Activated CD4-positive, alpha-beta T cell treated with anti-CD3 and anti-CD28 coated beads, Interleukin-2, amount 10 ng/mL, durations not matched to agents 7 days and 5 days (primary cell): ENCODE data around the gene MAMDC2. TPM values are rescaled to one million over a fixed set of nuclear protein-coding genes. Genes with fewer than 3 reads are reported as not detected.
"Not testable (repeated sequence)": the region's sequence is repeated elsewhere in the genome, so short reads cannot be mapped to it uniquely, and the experiment has no call there.

Source experiments
- CTCF ChIA-PET: fragments of 350-600 bp; sonication (Branson Sonifier 250); formaldehyde crosslinking; loops from one replicate; lab custom pipeline; 2021; ENCODE audit warnings: antibody characterized with exemption; lab: Charles Lee
- POLR2A ChIA-PET: fragments of 350-600 bp; sonication (Branson Sonifier 250); formaldehyde crosslinking; loops from one replicate; lab custom pipeline; 2021; ENCODE audit warnings: antibody characterized with exemption; lab: Charles Lee
- DNase-seq: peaks from one replicate; pipeline ENCODE4 v3.0.0-alpha.2; 2020
- H3K27ac Mint-ChIP-seq: one replicate; pipeline ENCODE4 v1.8.0; 2021; ENCODE audit warnings: mild to moderate bottlenecking, moderate library complexity, mixed read lengths
- H3K27me3 Mint-ChIP-seq: one replicate; pipeline ENCODE4 v1.8.0; 2021; ENCODE audit warnings: mixed read lengths
- H3K36me3 Mint-ChIP-seq: one replicate; pipeline ENCODE4 v1.8.0; 2021; ENCODE audit warnings: low read depth, mixed read lengths
- H3K4me1 Mint-ChIP-seq: one replicate; pipeline ENCODE4 v1.8.0; 2021; ENCODE audit warnings: mixed read lengths
- H3K4me3 Mint-ChIP-seq: one replicate; pipeline ENCODE4 v1.8.0; 2021; ENCODE audit warnings: mild to moderate bottlenecking, moderate library complexity, mixed read lengths
- H3K9me3 Mint-ChIP-seq: one replicate; pipeline ENCODE4 v1.8.0; 2021; ENCODE audit warnings: mixed read lengths
- total RNA-seq, 2 experiments: library from RNA; stranded (reverse); gene quantifications; one replicate each; pipeline ENCODE4 v1.2.3, GENCODE V29; 2021

Gene MAMDC2
- total RNA-seq, 2 experiments from 2014 or later: not detected

DNA sequence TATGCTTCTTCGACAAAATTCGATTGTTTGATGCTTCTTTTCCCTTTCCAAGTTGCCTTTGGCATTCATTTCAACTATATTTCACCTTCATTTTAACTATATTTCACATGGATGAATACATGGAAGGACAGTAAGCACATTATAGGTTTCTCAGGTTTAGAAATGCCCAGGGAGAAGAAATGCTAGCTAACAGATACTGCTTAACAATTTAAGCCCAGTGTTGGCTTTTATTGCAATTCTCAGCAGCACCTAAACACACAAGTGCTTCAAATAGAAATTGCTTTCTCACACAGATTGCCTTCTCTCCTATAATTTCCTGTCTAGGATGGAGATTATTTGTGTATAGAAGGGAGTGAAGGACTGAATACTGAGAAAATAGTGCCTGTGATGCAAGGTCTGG lies 185.0 kb downstream of the MAMDC2 start:
- CTCF ChIA-PET: no interaction called here
- Mint-ChIP-seq H3K36me3 (no peaks in the 10 kb centered on the region), H3K27ac (no peak overlapping the region), H3K9me3 (no peaks in the 10 kb centered on the region), H3K4me3 (no peak overlapping the region), H3K4me1 (no peaks in the 10 kb centered on the region), H3K27me3 (no peaks in the 10 kb centered on the region)
- POLR2A ChIA-PET: no interaction called here
- DNase-seq: no peak

DNA sequence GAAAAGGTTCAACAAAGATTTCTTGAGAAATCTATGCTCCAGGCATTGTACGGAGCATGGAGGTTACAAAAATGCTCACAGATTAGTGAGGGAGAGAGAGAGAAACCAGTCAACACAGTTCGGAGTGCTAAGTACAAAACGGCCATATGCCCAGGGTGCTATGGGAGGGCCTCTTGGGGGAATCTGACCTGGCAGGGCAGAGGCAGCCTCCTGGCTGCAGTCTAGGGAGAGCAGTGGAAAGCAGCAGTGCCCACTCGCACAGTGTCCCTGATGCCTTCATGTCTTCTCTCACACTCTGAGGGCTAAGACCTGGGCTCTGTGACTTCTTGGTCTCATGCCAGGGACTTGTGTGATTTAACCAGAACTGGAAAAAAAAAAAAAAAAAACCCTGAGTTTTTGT lies 185.4 kb downstream of the MAMDC2 start:
- no peaks in the 10 kb centered on the region for H3K36me3 Mint-ChIP-seq
- DNase-seq: no peak
- no peaks in the 10 kb centered on the region for H3K4me1 Mint-ChIP-seq
- no peaks in the 10 kb centered on the region for H3K9me3 Mint-ChIP-seq
- H3K27ac Mint-ChIP-seq: no peak overlapping the region
- H3K27me3 Mint-ChIP-seq: no peaks in the 10 kb centered on the region
- no peak overlapping the region for H3K4me3 Mint-ChIP-seq
- CTCF ChIA-PET: no interaction called here
- POLR2A ChIA-PET: no interaction called here

DNA sequence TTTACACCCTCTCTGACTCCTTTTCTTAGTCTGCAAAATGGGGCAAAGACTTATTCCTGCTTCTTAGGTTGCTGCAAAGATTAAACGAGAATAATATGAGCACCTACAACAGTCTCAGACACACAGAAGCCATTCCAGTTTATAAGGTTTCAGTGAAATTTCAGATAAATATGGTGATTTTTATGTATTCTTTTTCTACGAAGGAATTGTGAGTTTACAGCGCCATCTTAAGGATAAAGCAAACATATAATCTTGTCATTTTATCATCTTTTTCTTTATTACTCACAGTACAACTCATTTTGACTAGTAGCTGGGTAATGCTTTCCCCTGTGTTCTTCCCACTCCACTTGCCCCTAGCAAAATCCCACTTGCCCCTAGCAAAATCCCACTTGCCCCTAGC lies 185.9 kb downstream of the MAMDC2 start:
- Mint-ChIP-seq H3K27ac (no peak overlapping the region), H3K27me3 (no peaks in the 10 kb centered on the region), H3K36me3 (no peaks in the 10 kb centered on the region), H3K4me1 (no peaks in the 10 kb centered on the region), H3K4me3 (no peak overlapping the region), H3K9me3 (no peaks in the 10 kb centered on the region)
- no peak for DNase-seq
- POLR2A ChIA-PET: no interaction called here
- CTCF ChIA-PET: no interaction called here

DNA sequence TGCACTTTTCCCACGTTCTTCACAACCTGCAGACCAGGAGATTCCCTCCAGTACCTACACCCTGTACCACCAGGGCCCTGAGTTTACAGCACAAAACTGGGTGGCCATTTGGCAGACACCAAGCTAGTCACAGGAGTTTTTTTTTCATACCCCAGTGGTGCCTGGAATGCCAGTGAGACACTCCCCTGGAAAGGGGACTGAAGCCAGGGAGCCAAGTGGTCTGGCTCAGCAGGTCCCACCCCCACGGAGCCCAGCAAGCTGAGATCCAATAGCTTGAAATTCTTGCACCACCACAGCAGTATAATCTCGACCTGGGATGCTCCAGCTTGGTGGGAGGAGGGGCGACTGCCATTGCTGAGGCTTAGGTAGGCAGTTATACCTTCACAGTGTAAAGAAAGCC lies 188.8 kb downstream of the MAMDC2 start:
- H3K36me3 Mint-ChIP-seq: no peaks in the 10 kb centered on the region
- no peak overlapping the region for H3K27ac Mint-ChIP-seq
- no peaks in the 10 kb centered on the region for H3K9me3 Mint-ChIP-seq
- no peaks in the 10 kb centered on the region for H3K4me1 Mint-ChIP-seq
- ChIA-PET POLR2A (interaction anchor here (0.6 kb wide), 1 partner anchor 193 kb away, joined by 3 read pairs; no protein-coding TSS in a partner anchor), CTCF (no interaction called here)
- no peak overlapping the region for H3K4me3 Mint-ChIP-seq
- no peak for DNase-seq
- H3K27me3 Mint-ChIP-seq: peaks cover 2% of the 10 kb centered on the region

DNA sequence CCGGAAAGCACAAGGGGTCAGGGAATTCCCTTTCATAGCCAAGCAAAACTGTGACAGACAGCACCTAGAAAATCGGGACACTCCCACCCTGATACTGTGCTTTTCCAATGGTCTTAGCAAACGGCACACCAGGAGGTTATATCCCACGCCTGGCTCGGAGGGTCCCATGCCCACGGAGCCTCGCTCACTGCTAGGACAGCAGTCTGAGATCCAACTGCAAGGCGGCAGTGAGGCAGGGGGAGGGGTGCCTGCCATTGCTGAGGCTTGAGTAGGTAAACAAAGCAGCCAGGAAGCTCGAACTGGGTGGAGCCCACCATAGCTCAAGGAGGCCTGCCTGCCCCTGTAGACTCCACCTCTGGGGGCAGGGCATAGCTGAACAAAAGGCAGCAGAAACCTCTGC lies 190.6 kb downstream of the MAMDC2 start:
- DNase-seq, H3K9me3 Mint-ChIP-seq, H3K27ac Mint-ChIP-seq, H3K4me1 Mint-ChIP-seq, H3K27me3 Mint-ChIP-seq, CTCF ChIA-PET, H3K4me3 Mint-ChIP-seq, H3K36me3 Mint-ChIP-seq, POLR2A ChIA-PET: not testable (repeated sequence)

DNA sequence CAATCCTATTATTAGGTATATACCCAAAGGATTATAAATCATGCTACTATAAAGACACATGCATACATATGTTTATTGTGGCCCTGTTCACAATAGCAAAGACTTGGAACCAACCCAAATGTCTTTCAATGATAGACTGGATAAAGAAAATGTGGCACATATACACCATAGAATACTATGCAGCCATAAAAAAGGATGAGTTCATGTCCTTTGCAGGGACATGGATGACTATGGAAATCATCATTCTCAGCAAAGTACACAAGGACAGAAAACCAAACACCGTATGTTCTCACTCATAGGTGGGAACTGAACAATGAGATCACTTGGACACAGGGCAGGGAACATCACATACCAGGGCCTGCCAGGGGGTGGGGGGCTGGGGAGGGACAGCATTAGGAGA lies 202.3 kb downstream of the MAMDC2 start:
- H3K27ac Mint-ChIP-seq, CTCF ChIA-PET, DNase-seq, POLR2A ChIA-PET, H3K4me3 Mint-ChIP-seq, H3K36me3 Mint-ChIP-seq, H3K9me3 Mint-ChIP-seq, H3K4me1 Mint-ChIP-seq: not testable (repeated sequence)
- H3K27me3 Mint-ChIP-seq: peaks cover 13% of the 10 kb centered on the region

DNA sequence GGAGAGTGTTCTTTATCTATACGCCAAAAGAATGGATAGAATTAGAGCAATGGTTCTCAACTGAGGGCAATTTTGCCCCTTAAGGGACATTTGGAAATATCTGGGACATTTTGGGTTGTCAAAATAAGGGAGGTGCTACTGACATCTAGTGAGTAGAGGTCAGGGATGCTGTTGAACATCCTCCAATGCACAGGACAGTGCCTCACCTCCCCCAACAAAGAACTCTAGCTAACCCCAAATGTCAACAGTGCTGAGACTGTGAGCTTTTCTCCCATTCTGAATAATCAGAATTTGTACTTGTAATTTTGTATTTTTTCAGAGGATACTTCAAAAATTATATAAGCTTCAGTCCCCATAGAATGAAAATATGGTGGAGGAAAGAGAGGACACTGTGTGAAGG lies 206.6 kb downstream of the MAMDC2 start:
- CTCF ChIA-PET: interaction anchor here (0.7 kb wide), 1 partner anchor 19 kb away, joined by 3 read pairs; no protein-coding TSS in a partner anchor
- Mint-ChIP-seq H3K4me1 (peaks cover 2% of the 10 kb centered on the region), H3K4me3 (no peak overlapping the region), H3K27me3 (peaks cover 2% of the 10 kb centered on the region), H3K9me3 (no peaks in the 10 kb centered on the region), H3K36me3 (peaks cover 3% of the 10 kb centered on the region), H3K27ac (no peak overlapping the region)
- POLR2A ChIA-PET: no interaction called here
- DNase-seq: no peak

DNA sequence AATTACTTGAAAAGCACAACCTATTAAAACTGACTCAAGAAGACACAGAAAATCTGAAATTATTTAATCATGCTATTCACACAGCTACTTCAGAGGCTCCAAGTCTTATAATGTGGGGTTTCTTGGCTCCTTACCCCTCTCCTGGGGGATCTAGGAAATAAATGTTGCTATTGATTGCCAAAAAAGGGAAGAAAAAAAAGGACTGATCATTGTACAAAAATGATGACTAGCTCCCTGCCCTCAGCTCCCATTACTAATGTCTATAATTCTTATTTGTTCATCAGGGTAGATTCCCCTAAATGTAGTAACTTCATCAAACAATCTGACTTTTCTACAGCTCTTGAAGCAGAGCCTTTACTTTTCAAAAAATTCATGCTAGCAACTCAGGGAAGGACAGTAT lies 211.8 kb downstream of the MAMDC2 start:
- DNase-seq: no peak
- H3K4me3 Mint-ChIP-seq: no peak overlapping the region
- POLR2A ChIA-PET: no interaction called here
- peaks cover 10% of the 10 kb centered on the region for H3K36me3 Mint-ChIP-seq
- H3K27me3 Mint-ChIP-seq: no peaks in the 10 kb centered on the region
- peaks cover 23% of the 10 kb centered on the region for H3K4me1 Mint-ChIP-seq
- CTCF ChIA-PET: interaction anchor here (0.9 kb wide), 1 partner anchor 63 kb away, joined by 4 read pairs; no protein-coding TSS in a partner anchor
- H3K9me3 Mint-ChIP-seq: no peaks in the 10 kb centered on the region
- no peak overlapping the region for H3K27ac Mint-ChIP-seq

DNA sequence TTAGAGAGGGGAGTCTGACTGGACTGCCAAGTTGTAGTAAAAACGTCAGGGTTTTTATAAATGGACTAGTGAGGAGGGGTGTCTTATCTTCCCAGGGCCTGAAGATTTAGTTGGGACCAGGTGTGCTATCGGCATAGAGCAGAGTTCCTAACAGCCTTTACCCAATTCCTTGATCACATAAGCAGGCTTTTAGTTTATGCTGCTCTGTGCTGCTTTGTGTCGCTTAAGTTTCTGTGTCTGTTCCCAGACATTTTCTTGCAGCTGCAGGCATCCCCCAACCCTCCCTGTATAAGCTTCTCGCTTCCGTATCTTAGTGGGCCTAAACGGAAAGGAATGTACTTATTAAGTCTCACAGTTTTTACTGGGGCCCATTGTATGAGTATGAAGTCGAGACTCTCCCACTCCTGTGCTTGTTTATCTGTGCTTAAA lies 212.5 kb downstream of the MAMDC2 start:
- CTCF ChIA-PET: interaction anchor here (0.8 to 0.9 kb wide), 2 partner anchors 33 to 62 kb away, joined by 3 to 4 read pairs; no protein-coding TSS in a partner anchor
- H3K27ac Mint-ChIP-seq: no peak overlapping the region
- POLR2A ChIA-PET: no interaction called here
- H3K27me3 Mint-ChIP-seq: no peaks in the 10 kb centered on the region
- no peak overlapping the region for H3K4me3 Mint-ChIP-seq
- no peaks in the 10 kb centered on the region for H3K9me3 Mint-ChIP-seq
- peaks cover 29% of the 10 kb centered on the region for H3K4me1 Mint-ChIP-seq
- H3K36me3 Mint-ChIP-seq: peaks cover 17% of the 10 kb centered on the region
- no peak for DNase-seq

DNA sequence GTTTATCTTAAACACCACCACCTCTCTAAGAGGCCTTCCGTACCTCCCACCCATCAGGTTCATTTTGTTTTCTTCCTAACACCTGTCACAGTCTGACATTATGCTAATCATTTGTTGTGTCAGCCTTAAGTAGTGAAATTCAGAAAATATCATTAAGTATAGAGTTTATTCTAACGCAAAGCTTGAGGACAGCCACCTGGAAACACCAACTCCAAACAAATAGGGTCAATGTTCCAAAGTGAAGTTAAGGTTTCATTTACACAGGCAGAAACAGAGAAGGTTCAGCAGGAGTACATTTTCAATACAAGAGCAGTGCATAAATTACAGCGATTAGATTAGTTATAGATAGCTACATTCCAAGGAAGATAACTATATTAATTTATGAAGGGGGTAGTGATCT lies 213.9 kb downstream of the MAMDC2 start:
- no peak for DNase-seq
- Mint-ChIP-seq H3K9me3 (no peaks in the 10 kb centered on the region), H3K4me3 (peak overlapping the region; percentile 96), H3K27me3 (no peaks in the 10 kb centered on the region), H3K4me1 (peaks cover 42% of the 10 kb centered on the region), H3K27ac (peak overlapping the region; percentile 94), H3K36me3 (peaks cover 30% of the 10 kb centered on the region)
- POLR2A ChIA-PET: no interaction called here
- CTCF ChIA-PET: interaction anchor here (0.5 kb wide), 1 partner anchor 1159 kb away, joined by 5 read pairs; no protein-coding TSS in a partner anchor

DNA sequence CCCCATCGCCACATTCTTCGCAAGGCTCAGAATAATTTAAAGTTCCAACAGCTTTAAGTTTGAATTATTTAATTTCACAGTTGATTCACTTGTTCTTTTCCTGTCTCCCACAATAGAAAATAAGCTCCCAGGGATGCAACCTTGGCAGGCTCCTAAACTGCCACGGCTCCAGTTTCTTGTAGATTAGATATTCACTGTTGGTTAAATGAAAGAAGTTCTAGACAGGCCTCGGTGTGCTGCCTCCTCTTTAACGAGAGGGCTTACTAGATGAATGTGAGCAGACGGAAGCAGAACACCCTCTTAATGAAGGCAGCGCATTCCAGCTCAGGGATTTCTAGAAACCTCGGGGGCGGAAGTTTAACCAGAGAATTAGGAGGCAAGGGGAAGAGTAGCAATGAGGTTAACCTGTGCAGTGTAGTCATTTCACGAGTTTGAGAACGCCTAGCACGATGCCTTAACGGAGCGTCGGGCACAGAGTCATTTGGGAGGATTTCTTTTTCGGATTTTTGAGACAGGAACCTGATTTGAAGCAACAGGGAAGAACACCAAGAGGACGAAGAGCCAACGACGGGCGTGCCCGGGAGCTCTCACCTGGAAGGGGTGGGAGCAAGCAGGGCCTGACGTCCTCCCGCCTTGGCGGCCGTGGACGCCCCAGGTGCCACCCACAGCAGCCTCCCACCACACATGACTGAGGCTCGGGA lies 214.5 kb downstream of the MAMDC2 start:
- DNase-seq: no peak
- H3K27ac Mint-ChIP-seq: peak overlapping the region; percentile 94
- peak overlapping the region; percentile 96 for H3K4me3 Mint-ChIP-seq
- CTCF ChIA-PET: no interaction called here
- POLR2A ChIA-PET: no interaction called here
- peaks cover 36% of the 10 kb centered on the region for H3K36me3 Mint-ChIP-seq
- no peaks in the 10 kb centered on the region for H3K27me3 Mint-ChIP-seq
- no peaks in the 10 kb centered on the region for H3K9me3 Mint-ChIP-seq
- H3K4me1 Mint-ChIP-seq: peaks cover 49% of the 10 kb centered on the region

DNA sequence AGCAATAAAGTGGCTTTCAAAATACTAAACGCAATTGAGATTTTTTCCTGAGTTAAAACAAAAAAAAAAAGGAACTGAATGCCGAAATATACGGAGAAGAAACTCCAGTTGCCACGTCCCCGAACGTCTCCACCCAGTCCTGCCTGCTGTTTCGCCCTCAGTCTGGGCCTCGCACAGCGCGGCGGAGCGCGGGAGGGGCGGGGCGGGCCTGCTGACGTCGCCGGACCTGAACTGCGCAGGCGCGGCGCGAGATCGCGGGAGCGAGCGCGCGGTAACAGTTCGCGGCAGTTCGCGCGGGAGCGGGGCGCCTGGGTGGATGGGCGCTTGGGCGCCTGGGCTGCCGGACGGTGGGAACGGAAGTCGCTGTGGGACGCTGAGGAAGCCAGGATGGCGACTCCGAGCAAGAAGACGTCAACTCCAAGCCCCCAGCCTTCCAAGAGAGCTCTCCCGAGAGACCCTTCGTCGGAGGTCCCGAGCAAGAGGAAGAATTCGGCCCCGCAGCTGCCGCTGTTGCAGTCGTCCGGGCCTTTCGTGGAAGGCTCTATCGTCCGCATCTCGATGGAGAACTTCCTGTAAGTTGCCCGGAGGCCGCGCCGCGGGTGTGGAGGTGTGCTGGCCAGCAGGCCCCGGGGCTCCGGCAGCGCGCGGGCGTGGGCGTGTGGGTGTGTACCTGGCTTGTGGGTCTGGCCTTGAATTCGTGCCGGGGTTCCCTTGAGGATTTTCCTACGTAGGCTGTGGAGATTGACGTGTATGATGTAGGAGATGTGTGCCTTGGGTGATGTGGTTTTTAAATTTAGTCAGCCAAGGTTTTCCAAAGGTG lies 215.3 kb downstream of the MAMDC2 start, which contains the start of gene SMC5:
SMC5 (plus strand) TSS at position 287 of the 820 bp plus-strand sequence; CDS start at position 388, 101 bp downstream.
- peak within 1 kb of the TSS; percentile 94 for H3K27ac Mint-ChIP-seq
- ChIA-PET CTCF (no interaction called here), POLR2A (no interaction called here)
- H3K27me3 Mint-ChIP-seq: no peaks in the 10 kb centered on the region
- no peaks in the 10 kb centered on the region for H3K9me3 Mint-ChIP-seq
- H3K4me1 Mint-ChIP-seq: peaks cover 49% of the 10 kb centered on the region
- peak; percentile 88 for DNase-seq
- peaks cover 36% of the 10 kb centered on the region for H3K36me3 Mint-ChIP-seq
- H3K4me3 Mint-ChIP-seq: peak within 1 kb of the TSS; percentile 96

DNA sequence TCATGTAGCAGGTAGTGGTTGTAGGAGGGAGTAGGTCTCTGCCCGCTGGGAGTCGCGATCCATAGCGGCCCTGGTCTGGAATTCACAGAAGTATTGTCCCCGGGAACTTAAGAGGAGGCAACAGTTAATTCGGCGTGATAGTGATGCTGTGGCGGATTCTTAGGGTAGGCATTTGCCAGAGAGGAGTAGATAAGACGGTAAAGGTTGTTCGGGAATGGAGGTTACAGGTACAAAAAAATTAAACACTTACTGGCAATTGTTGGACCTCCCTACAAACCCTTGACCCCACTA lies 215.8 kb downstream of the MAMDC2 start:
- H3K4me1 Mint-ChIP-seq: peaks cover 49% of the 10 kb centered on the region
- POLR2A ChIA-PET: no interaction called here

More for the DNA sequence above, 215.8 kb downstream of the MAMDC2 start:
- no peaks in the 10 kb centered on the region for H3K9me3 Mint-ChIP-seq
- H3K4me3 Mint-ChIP-seq: peak overlapping the region; percentile 96
- peak overlapping the region; percentile 94 for H3K27ac Mint-ChIP-seq
- H3K36me3 Mint-ChIP-seq: peaks cover 37% of the 10 kb centered on the region
- DNase-seq: no peak
- H3K27me3 Mint-ChIP-seq: no peaks in the 10 kb centered on the region
- CTCF ChIA-PET: interaction anchor here (0.6 kb wide), 1 partner anchor 214 kb away, joined by 3 read pairs; no protein-coding TSS in a partner anchor
